ENCODE measurements around the gene ITGB8. TPM values are rescaled to one million over a fixed set of nuclear protein-coding genes. Genes with fewer than 3 reads are reported as not detected.

ITGB8 gene
- total and polyA plus RNA-seq, 2 of the 4 experiments (the other 2 are of a cell fraction), result 2.6 to 10.2 TPM

GRCh38 chr7:20299647-20300312, 30.9 kb upstream of the ITGB8 start (continued):
- TF ChIP-seq CTCF (conservative IDR thresholded peaks at IDR 0.05; ENCODE audit: low read depth, low read length) (no peak), MAFK (IDR thresholded peaks at IDR 0.05; ENCODE audit: low read depth, low read length) (no peak)

Measured in IMR-90 (cell line).